Measurements from ENCODE around the gene ZNF334.

ZNF334 gene

DNA sequence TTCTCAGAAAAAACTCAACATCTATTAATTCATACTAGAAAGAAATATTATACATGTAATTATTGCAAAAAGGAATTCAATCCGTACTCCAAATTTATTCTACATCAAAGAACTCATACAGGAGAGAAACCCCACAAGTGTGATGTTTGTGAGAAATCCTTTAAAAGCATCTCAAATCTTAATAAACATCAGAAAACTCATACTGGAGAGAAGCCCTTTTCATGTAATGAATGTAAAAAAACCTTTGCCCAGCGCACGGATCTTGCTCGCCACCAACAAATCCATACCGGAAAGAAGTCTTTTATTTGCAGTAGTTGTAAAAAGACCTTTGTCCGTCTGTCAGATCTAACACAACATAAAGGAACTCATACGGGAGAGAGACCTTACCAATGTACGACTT, 22.0 kb downstream of the ZNF334 start:
- TF ChIP-seq, protein P1, sequence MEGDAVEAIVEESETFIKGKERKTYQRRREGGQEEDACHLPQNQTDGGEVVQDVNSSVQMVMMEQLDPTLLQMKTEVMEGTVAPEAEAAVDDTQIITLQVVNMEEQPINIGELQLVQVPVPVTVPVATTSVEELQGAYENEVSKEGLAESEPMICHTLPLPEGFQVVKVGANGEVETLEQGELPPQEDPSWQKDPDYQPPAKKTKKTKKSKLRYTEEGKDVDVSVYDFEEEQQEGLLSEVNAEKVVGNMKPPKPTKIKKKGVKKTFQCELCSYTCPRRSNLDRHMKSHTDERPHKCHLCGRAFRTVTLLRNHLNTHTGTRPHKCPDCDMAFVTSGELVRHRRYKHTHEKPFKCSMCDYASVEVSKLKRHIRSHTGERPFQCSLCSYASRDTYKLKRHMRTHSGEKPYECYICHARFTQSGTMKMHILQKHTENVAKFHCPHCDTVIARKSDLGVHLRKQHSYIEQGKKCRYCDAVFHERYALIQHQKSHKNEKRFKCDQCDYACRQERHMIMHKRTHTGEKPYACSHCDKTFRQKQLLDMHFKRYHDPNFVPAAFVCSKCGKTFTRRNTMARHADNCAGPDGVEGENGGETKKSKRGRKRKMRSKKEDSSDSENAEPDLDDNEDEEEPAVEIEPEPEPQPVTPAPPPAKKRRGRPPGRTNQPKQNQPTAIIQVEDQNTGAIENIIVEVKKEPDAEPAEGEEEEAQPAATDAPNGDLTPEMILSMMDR (IDR thresholded peaks at IDR 0.05; ENCODE audit: low read depth, low read length, missing control alignments), result no peak
- in situ Hi-C loops (cut with HindIII; ENCODE audit: low pct_ligation_motif_present, low sequenced_read_pairs), result no loop called here

DNA sequence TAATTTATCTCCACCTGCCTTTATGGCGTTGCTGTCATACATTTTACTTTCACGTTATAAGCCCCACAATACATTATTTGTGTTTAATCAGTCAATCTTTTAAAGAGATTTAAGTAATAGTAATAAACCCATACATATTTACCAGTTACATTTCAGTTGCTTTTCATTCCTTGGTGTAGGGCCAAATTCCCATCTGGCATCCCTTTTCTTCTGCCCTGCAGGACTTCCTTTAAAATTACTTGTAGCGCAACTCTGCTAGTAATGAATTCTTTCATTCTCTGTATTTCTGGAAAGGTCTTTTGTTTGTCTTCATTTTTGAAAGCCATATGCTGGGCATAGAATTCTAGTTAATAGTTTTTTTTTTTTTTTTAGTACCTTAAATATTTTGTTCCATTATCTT, 24.9 kb downstream of the ZNF334 start:
- Histone ChIP-seq H3K27me3 (replicated peaks) (peaks cover 3% of the 10 kb centered on the region), H3K4me3 (ENCODE audit: low read depth, low read length) (no peak overlapping the region), H3K27ac (no peak overlapping the region), H3K36me3 (replicated peaks) (no peaks in the 10 kb centered on the region)
- TF ChIP-seq, protein P1 (IDR thresholded peaks at IDR 0.05; ENCODE audit: low read depth, low read length, missing control alignments), result no peak
- in situ Hi-C loops (cut with HindIII; ENCODE audit: low pct_ligation_motif_present, low sequenced_read_pairs), result no loop called here
- no peak for DNase-seq

More for the DNA sequence above, 22.0 kb downstream of the ZNF334 start:
- no peaks in the 10 kb centered on the region for H3K27me3 ChIP-seq (replicated peaks)
- DNase-seq, result no peak
- H3K4me3 ChIP-seq (ENCODE audit: low read depth, low read length), result no peak overlapping the region
- H3K27ac ChIP-seq, result no peak overlapping the region
- no peaks in the 10 kb centered on the region for H3K36me3 ChIP-seq (replicated peaks)

DNA sequence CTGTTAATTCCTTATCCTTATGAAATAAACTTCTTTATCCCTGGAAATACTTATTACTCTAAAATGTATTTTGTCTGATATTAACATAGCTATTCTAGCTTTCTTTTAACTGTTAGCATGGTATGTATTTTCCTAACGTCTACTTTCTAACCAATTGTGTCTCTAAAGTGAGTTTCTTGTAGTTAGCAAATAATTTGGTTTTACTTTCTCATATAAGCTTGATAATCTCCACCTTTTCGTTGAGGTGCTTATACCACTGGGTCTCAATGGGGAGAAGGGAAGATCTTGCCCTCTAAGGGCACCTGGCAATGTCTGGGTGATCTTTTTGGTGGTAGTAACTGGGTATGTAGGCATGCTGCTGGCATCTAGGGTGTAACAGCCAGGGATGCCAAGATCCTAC, 25.7 kb downstream of the ZNF334 start:
- in situ Hi-C loops (cut with HindIII; ENCODE audit: low pct_ligation_motif_present, low sequenced_read_pairs), result no loop called here
- no peak overlapping the region for H3K4me3 ChIP-seq (ENCODE audit: low read depth, low read length)
- H3K36me3 ChIP-seq (replicated peaks), result no peaks in the 10 kb centered on the region
- no peak overlapping the region for H3K27ac ChIP-seq
- TF ChIP-seq, protein P1 (IDR thresholded peaks at IDR 0.05; ENCODE audit: low read depth, low read length, missing control alignments), result no peak
- DNase-seq, result no peak
- peaks cover 3% of the 10 kb centered on the region for H3K27me3 ChIP-seq (replicated peaks)

DNA sequence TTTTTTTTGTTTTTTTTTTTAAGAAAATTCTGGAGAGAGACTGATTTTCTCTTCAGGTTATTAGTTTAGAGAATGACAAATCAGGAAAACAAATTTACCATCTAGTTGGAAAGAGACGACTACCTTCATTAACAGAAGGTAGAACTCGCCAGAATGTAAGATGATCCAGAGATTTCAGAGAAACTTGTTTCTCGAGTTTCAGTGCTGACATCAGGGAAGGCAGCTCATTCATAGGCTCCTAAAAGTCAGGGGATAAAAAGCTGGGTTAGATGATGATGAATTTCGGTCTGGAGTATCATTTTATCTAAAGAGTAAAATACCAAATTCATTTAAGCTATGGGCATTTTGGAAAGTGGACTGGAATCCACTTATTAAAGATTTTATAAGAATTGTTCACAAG, 27.9 kb downstream of the ZNF334 start:
- in situ Hi-C loops (cut with HindIII; ENCODE audit: low pct_ligation_motif_present, low sequenced_read_pairs), result no loop called here
- H3K4me3 ChIP-seq (ENCODE audit: low read depth, low read length), result no peak overlapping the region
- no peaks in the 10 kb centered on the region for H3K36me3 ChIP-seq (replicated peaks)
- TF ChIP-seq, protein P1 (IDR thresholded peaks at IDR 0.05; ENCODE audit: low read depth, low read length, missing control alignments), result no peak
- H3K27ac ChIP-seq, result no peak overlapping the region
- no peak for DNase-seq
- H3K27me3 ChIP-seq (replicated peaks), result peaks cover 3% of the 10 kb centered on the region

DNA sequence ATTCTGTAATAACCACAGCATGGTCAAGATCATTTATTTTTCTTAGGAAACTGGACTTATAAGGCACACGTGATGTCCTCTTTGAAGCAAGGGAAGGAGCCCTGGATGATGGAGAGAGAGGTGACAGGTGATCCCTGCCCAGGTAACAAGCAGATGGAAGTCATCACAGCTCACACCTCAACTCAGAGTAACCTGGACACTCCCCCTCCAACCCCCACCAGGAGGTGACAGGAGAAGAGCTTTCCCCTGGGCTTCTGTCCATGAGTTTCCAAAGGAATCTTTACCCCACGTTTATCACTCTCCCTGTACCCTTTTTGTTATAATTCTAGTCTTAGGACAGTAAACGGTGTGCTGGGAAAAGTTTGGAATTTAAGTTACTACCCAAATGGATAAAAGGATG, 28.4 kb downstream of the ZNF334 start:
- H3K27me3 ChIP-seq (replicated peaks), result peaks cover 3% of the 10 kb centered on the region
- TF ChIP-seq, protein P1 (IDR thresholded peaks at IDR 0.05; ENCODE audit: low read depth, low read length, missing control alignments), result no peak
- no peak for DNase-seq
- H3K27ac ChIP-seq, result no peak overlapping the region
- in situ Hi-C loops (cut with HindIII; ENCODE audit: low pct_ligation_motif_present, low sequenced_read_pairs), result no loop called here
- H3K4me3 ChIP-seq (ENCODE audit: low read depth, low read length), result no peak overlapping the region
- no peaks in the 10 kb centered on the region for H3K36me3 ChIP-seq (replicated peaks)

GRCh38 chr20:46483879-46484278, 29.5 kb downstream of the ZNF334 start:
- no peak overlapping the region for H3K27ac ChIP-seq
- in situ Hi-C loops (cut with HindIII; ENCODE audit: low pct_ligation_motif_present, low sequenced_read_pairs), result no loop called here
- no peaks in the 10 kb centered on the region for H3K36me3 ChIP-seq (replicated peaks)
- peaks cover 3% of the 10 kb centered on the region for H3K27me3 ChIP-seq (replicated peaks)
- TF ChIP-seq, protein P1 (IDR thresholded peaks at IDR 0.05; ENCODE audit: low read depth, low read length, missing control alignments), result no peak
- H3K4me3 ChIP-seq (ENCODE audit: low read depth, low read length), result no peak overlapping the region
- DNase-seq, result no peak
